BLaER1 treated with 17β-estradiol and CSF1 and Interleukin-3, amounts not matched to agents 10 nM and 100 nM (cell line): ENCODE data around the gene CEP63.

Experiments used
- H3K27ac ChIP-seq, 11 experiments: shearing (Covaris generic); formaldehyde crosslinking; 2 replicates each; pipeline ENCODE4 v1.8.1; 2022
- H3K27me3 ChIP-seq, 11 experiments: shearing (Covaris generic); formaldehyde crosslinking; 2 replicates each; pipeline ENCODE4 v1.8.1; 2022
- H3K36me3 ChIP-seq, 11 experiments: shearing (Covaris generic); formaldehyde crosslinking; 2 replicates each; pipeline ENCODE4 v1.8.1; 2022
- H3K4me1 ChIP-seq, 10 experiments: shearing (Covaris generic); formaldehyde crosslinking; 2 replicates each; pipeline ENCODE4 v1.8.1; 2022
- H3K4me2 ChIP-seq, 11 experiments: shearing (Covaris generic); formaldehyde crosslinking; 2 replicates each; pipeline ENCODE4 v1.8.1; 2022
- H3K4me3 ChIP-seq, 10 experiments: shearing (Covaris generic); formaldehyde crosslinking; 2 replicates each; pipeline ENCODE4 v1.8.1; 2022
- H3K9ac ChIP-seq, 11 experiments: shearing (Covaris generic); formaldehyde crosslinking; 2 replicates each; pipeline ENCODE4 v1.8.1; 2022
- H3K9me3 ChIP-seq, 11 experiments: shearing (Covaris generic); formaldehyde crosslinking; replicated peaks in 1 of 11; 2 replicates each; pipeline ENCODE4 v1.8.1; 2022
- H4K20me1 ChIP-seq, 11 experiments: shearing (Covaris generic); formaldehyde crosslinking; 2 replicates each; pipeline ENCODE4 v1.8.1; 2022
- Cebpa-rat ChIP-seq, 11 experiments: shearing (Covaris generic); IDR thresholded peaks; 2 replicates each; pipeline ENCODE4 v1.8.1; 2022

Gene CEP63

DNA sequence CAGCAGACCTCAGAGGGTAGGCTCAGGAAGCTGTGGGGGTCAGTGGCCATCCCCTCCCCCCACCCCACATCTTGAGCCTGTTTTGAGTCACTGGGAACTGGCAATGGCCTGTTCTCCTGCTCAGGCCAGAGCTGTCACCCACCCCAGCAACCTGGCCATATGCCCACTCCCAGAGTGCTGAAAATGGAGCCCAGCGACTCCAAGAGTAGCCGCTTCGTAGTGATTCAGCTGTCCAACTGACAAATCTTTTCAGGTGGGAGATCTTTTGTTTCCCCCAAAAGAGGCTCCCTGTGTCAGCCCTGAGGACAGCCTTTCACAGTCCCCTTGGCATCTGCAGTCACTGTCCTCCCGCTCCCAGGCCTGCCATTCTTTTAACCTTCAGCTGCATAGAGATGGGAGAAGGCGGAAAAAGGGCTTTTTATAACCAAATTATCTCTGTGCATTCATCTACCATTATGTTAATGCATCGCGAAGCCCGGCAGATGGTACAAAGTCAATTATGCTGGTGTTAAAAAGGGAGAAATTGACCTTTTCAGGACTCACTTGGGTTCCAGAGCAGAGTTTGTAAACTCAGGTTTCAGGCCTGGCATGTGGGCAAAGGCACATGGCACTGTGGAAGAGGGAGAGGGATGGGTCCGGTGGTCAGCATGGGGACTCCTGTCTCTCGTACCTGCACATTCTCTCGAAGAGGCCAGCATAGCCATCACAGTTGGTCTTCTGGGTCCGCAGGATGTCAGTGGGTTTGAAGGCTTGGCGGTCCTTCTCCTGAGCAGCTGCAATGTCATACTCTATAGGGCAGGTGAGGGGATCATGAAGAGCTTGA, 132.8 kb downstream of the CEP63 start:
- no peak overlapping the region for H3K9ac ChIP-seq
- no peak for TF ChIP-seq Cebpa-rat (IDR thresholded peaks at IDR 0.05)
- H3K4me2 ChIP-seq: peak overlapping the region in 6 of 11 experiments; percentile 11 to 40 (median 30); a peak in 8 of 22 replicates
- H3K36me3 ChIP-seq: no peaks in the 10 kb centered on the region
- no peaks in the 10 kb centered on the region for H3K27me3 ChIP-seq
- peaks cover 5 to 11% (median 8%) of the 10 kb centered on the region in 10 experiments; a peak in 13 of 20 replicates for H3K4me1 ChIP-seq
- no peaks in the 10 kb centered on the region; a peak in 1 of 22 replicates for H4K20me1 ChIP-seq
- no peak overlapping the region for H3K27ac ChIP-seq
- no peaks in the 10 kb centered on the region for H3K9me3 ChIP-seq
- no peak overlapping the region for H3K4me3 ChIP-seq

DNA sequence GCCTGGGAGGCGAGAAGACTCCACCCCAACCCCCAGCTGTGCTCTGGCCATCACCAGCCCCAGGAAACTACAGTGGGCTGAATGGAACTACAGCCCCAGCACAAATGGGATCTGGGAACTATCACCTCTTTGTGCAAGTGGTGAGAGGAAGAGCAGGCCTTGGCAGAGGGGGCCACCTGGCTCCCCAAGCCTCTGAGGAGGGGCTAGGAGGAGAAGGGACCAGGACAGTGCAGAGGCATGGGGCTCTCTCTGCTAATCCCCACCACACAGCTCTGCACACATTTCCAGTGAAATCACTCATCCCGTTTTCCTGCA, 133.4 kb downstream of the CEP63 start:
- Histone ChIP-seq H3K4me3 (no peak overlapping the region), H3K4me2 (no peak overlapping the region), H3K9ac (no peak overlapping the region), H3K27ac (no peak overlapping the region), H3K9me3 (no peaks in the 10 kb centered on the region), H3K4me1 (peaks cover 5 to 11% (median 8%) of the 10 kb centered on the region in 10 experiments; a peak in 13 of 20 replicates), H4K20me1 (no peaks in the 10 kb centered on the region; a peak in 1 of 22 replicates), H3K27me3 (no peaks in the 10 kb centered on the region), H3K36me3 (no peaks in the 10 kb centered on the region)
- no peak for TF ChIP-seq Cebpa-rat (IDR thresholded peaks at IDR 0.05)

DNA sequence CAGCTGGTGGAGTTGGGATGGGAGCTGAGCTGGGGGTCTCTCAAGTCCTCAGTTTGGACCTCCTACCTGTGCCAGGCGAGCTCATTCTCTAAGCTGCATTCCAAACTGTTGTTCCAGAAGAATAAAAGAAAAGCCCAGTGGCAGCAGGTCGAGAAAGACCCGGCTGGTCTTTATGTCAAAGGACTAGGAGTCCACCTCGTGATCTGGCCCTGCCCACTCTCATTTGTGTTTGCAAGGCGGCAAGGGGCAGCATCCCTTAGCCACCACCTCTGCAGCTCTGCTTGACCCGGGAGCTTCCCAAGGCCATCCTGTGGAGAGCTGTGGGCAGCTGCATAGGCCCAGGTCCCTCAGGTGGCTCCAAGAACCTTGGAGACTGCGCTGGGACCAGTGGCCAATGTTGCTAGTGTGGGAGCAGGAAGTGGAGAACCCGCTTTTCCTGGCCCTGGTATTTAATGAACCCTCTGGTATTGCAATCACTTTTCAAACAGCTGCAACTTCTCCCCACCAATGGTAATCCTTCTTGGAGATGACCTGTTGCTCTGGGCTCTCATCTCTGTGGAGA, 134.1 kb downstream of the CEP63 start:
- Histone ChIP-seq H3K27ac (no peak overlapping the region), H3K4me1 (peaks cover 5 to 11% (median 8%) of the 10 kb centered on the region in 10 experiments; a peak in 13 of 20 replicates), H3K36me3 (no peaks in the 10 kb centered on the region), H4K20me1 (no peaks in the 10 kb centered on the region), H3K4me2 (no peak overlapping the region), H3K9me3 (no peaks in the 10 kb centered on the region), H3K9ac (no peak overlapping the region), H3K4me3 (no peak overlapping the region), H3K27me3 (no peaks in the 10 kb centered on the region)
- TF ChIP-seq Cebpa-rat (IDR thresholded peaks at IDR 0.05): no peak

DNA sequence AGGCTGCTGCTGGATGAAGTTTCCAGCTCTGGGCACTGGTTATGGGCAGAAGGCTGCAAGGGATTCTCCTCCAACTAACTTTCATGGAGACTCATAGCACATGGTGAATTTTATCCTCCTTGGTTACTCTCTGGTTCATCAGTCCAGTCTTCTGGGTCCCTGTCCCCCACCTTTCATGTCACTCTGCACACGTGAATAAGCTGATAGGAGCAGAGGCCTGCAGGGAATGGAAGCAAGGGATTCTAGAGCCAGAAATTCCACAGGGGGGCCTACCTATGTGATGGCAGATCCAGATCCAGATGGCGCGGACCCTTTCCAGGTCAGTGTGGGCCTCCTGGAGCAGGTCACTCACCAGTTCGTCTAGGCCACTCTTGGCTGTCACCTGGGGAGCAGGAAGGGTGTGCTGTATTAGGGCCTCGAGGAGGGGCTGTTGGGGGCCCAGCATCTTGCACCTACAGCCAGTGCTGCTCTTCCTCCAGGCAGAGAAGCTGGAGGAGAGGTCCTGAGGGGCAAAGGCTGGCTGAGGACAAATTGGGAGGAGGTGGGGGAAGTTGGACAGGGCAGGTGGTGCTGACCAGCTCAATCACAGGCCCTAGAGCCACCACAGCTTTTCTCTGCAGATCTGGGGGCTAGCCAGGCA, 134.7 kb downstream of the CEP63 start:
- H3K9ac ChIP-seq: no peak overlapping the region
- no peak overlapping the region for H3K27ac ChIP-seq
- no peak overlapping the region for H3K4me3 ChIP-seq
- H3K4me2 ChIP-seq: no peak overlapping the region
- H4K20me1 ChIP-seq: no peaks in the 10 kb centered on the region
- peaks cover 5 to 11% (median 8%) of the 10 kb centered on the region in 10 experiments; a peak in 13 of 20 replicates for H3K4me1 ChIP-seq
- H3K9me3 ChIP-seq: no peaks in the 10 kb centered on the region
- H3K36me3 ChIP-seq: no peaks in the 10 kb centered on the region
- TF ChIP-seq Cebpa-rat (IDR thresholded peaks at IDR 0.05): no peak
- no peaks in the 10 kb centered on the region for H3K27me3 ChIP-seq

DNA sequence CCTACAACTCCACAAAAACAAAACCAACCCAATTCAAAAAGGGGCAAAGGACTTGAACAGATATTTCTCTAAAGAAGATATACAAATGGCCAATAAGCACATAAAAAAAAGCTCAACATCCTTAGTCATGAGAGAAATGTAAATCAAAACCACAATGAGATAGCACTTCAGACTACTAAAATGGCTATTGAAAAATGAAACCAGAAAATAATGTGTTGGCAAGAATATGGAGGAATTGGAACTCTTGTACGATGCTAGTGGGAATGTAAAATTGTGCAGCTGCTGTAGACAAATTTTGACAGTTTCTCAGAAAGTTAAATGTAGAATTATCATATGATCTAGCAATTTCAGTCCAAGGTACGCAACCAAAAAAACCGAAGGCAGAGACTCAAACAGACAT, 136.0 kb downstream of the CEP63 start:
- H3K27ac ChIP-seq: no peak overlapping the region

DNA sequence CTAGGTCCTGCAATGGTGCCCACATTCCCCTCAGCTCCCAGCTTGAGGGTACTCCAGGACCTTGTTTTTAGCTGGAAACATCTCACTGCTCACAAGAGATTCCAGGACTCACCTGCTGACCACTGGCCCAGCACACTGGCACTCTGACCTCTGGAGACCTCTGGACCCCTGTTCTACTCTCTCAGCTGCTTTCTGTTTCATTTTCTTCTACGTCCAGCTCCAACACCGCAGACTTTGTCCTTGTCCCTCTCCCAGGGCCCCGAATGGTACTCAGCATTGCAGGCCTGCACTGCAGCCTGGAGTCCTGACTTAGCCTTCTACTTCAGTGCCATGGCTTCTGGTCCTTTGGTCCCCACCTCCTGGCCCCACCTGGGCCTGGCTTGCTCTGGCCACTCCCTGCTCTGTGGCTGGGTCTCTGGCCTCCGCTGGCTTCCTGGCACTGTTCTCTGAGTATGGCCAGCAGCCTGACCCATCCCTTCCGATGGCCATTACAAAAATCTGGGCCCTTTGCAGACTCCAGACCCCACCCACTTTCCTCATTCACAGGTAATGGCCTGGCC, 137.0 kb downstream of the CEP63 start:
- Histone ChIP-seq H3K4me3 (no peak overlapping the region), H3K27ac (no peak overlapping the region), H3K36me3 (no peaks in the 10 kb centered on the region), H3K27me3 (no peaks in the 10 kb centered on the region), H4K20me1 (no peaks in the 10 kb centered on the region), H3K4me1 (peaks cover 5 to 14% (median 6%) of the 10 kb centered on the region in 10 experiments; a peak in 13 of 20 replicates), H3K4me2 (no peak overlapping the region), H3K9me3 (no peaks in the 10 kb centered on the region; a peak in 1 of 22 replicates), H3K9ac (no peak overlapping the region)
- TF ChIP-seq Cebpa-rat (IDR thresholded peaks at IDR 0.05): no peak

More for the DNA sequence above, 136.0 kb downstream of the CEP63 start:
- peak overlapping the region in 3 of 11 experiments; percentile 7 to 42 (median 11); a peak in 2 of 22 replicates for H3K4me2 ChIP-seq
- no peaks in the 10 kb centered on the region for H4K20me1 ChIP-seq
- H3K9ac ChIP-seq: no peak overlapping the region
- H3K9me3 ChIP-seq: no peaks in the 10 kb centered on the region
- H3K27me3 ChIP-seq: no peaks in the 10 kb centered on the region
- H3K36me3 ChIP-seq: no peaks in the 10 kb centered on the region
- no peak overlapping the region for H3K4me3 ChIP-seq
- peaks cover 5 to 11% (median 8%) of the 10 kb centered on the region in 10 experiments; a peak in 13 of 20 replicates for H3K4me1 ChIP-seq
- TF ChIP-seq Cebpa-rat (IDR thresholded peaks at IDR 0.05): no peak

DNA sequence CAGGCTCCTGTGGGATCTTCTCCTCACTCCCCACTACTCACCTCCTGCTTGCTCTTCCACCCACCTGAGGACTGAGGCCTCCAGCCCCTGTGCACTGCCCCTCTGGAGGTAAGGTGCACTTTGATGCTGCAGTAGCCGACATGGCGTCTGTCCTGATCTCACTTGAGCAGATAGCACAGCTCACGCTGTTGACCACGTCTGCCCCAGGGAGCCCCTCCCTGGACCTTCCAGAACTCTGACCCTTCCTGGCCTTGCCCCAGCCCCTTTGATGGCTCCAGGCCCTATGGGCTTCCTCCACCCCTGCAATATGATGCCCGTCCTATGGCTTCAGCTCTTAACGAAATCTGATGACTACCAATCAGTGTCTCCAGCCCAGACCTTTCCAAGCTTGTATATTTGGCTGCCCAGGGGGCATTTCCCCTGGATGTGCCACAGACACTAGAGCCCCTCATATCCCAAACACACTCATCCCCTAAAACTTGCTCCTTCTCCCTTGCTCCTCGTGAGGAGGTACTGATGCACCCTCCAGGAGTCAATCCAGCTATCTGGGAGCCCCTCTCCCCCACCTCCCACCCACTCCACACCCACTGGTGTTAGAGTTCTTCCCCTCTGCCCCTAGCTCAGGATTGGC, 137.9 kb downstream of the CEP63 start:
- no peak overlapping the region for H3K4me2 ChIP-seq
- TF ChIP-seq Cebpa-rat (IDR thresholded peaks at IDR 0.05): no peak
- H3K4me1 ChIP-seq: peaks cover 0 to 15% (median 0%) of the 10 kb centered on the region in 10 experiments; a peak in 3 of 20 replicates
- no peaks in the 10 kb centered on the region for H4K20me1 ChIP-seq
- no peaks in the 10 kb centered on the region for H3K36me3 ChIP-seq
- no peak overlapping the region for H3K4me3 ChIP-seq
- no peak overlapping the region for H3K27ac ChIP-seq
- no peaks in the 10 kb centered on the region for H3K27me3 ChIP-seq
- no peak overlapping the region for H3K9ac ChIP-seq
- peaks cover 0 to 1% (median 0%) of the 10 kb centered on the region in 11 experiments; a peak in 7 of 22 replicates for H3K9me3 ChIP-seq
